IMR-90 (cell line): ENCODE results near the gene SLIT3. TPM values are rescaled to one million over a fixed set of nuclear protein-coding genes. Genes with fewer than 3 reads are reported as not detected.

ENCODE experiments used
- ATAC-seq: fragments of 200-7000 bp; cut with Tn5 transposase; 2 replicates; pipeline ENCODE4 v1.9.1; 2020; ENCODE audit warnings: low read depth, mild to moderate bottlenecking, moderate library complexity
- BruUV-seq: library from RNA; stranded (reverse); fragments of 400-500 nt; replicated peaks from 2 replicates; lab custom pipeline; 2021; lab: Mats Ljungman, UMichigan
- CTCF ChIA-PET: fragments of 300-600 bp; formaldehyde crosslinking; extraction: SDS; loops from one replicate; lab custom pipeline; 2021; ENCODE audit warnings: antibody characterized with exemption; lab: Yijun Ruan, JAX
- POLR2A ChIA-PET: fragments of 300-600 bp; sonication (Branson Sonifier 250); formaldehyde crosslinking; loops from one replicate; lab custom pipeline; 2022; ENCODE audit warnings: antibody characterized with exemption; ENCODE audit not compliant: unreplicated experiment; lab: Charles Lee
- DNase-seq: peaks from one replicate; pipeline ENCODE4 v3.0.0; 2013
- H2AFZ ChIP-seq: replicated peaks from 2 replicates; pipeline ENCODE3; 2013; ENCODE audit warnings: low read length, mild to moderate bottlenecking; ENCODE audit not compliant: poor library complexity
- H2AK5ac ChIP-seq: 2 replicates; pipeline ENCODE4 v1.6.1; 2013; ENCODE audit warnings: low read depth, low read length, inconsistent platforms
- H2AK9ac ChIP-seq: replicated peaks from 2 replicates; pipeline ENCODE3; 2013; ENCODE audit warnings: mild to moderate bottlenecking, low read depth, low read length, moderate library complexity; ENCODE audit not compliant: poor library complexity
- H2BK120ac ChIP-seq: 2 replicates; pipeline ENCODE4 v1.6.1; 2013; ENCODE audit warnings: low read depth, low read length, inconsistent platforms
- H2BK15ac ChIP-seq: 3 replicates; pipeline ENCODE4 v1.6.1; 2013; ENCODE audit warnings: low read depth, low read length, inconsistent platforms
- H2BK20ac ChIP-seq: 2 replicates; pipeline ENCODE4 v1.6.1; 2013; ENCODE audit warnings: low read depth, mild to moderate bottlenecking, inconsistent platforms, low read length, moderate library complexity
- H2BK5ac ChIP-seq: 2 replicates; pipeline ENCODE4 v1.6.1; 2013; ENCODE audit warnings: mild to moderate bottlenecking, low read depth, low read length, inconsistent platforms; ENCODE audit not compliant: poor library complexity, severe bottlenecking
- H3K14ac ChIP-seq: replicated peaks from 2 replicates; pipeline ENCODE4 v1.6.1; 2013; ENCODE audit warnings: low read depth, low read length, inconsistent platforms
- H3K18ac ChIP-seq: 2 replicates; pipeline ENCODE4 v1.6.1; 2013; ENCODE audit warnings: low read depth, low read length, control low read depth
- H3K23ac ChIP-seq: 2 replicates; pipeline ENCODE4 v1.6.1; 2013; ENCODE audit warnings: low read depth, low read length, inconsistent platforms
- H3K27ac ChIP-seq: 2 replicates; pipeline ENCODE4 v1.5.1; 2013; ENCODE audit warnings: mild to moderate bottlenecking, control low read depth, low read length; ENCODE audit not compliant: insufficient read depth
- H3K27me3 ChIP-seq: 2 replicates; pipeline ENCODE4 v1.6.1; 2013; ENCODE audit warnings: low read length; ENCODE audit not compliant: control insufficient read depth, insufficient read depth
- H3K36me3 ChIP-seq: 2 replicates; pipeline ENCODE4 v1.6.1; 2013; ENCODE audit warnings: low read length, mixed read lengths; ENCODE audit not compliant: control insufficient read depth, insufficient read depth
- H3K4ac ChIP-seq: 2 replicates; pipeline ENCODE4 v1.6.1; 2013; ENCODE audit warnings: low read depth, low read length, inconsistent platforms
- H3K4me1 ChIP-seq: 2 replicates; pipeline ENCODE4 v1.6.1; 2013; ENCODE audit warnings: low read length, mixed read lengths; ENCODE audit not compliant: control insufficient read depth, insufficient read depth
- H3K4me2 ChIP-seq: 2 replicates; pipeline ENCODE4 v1.6.1; 2013; ENCODE audit warnings: low read depth, mild to moderate bottlenecking, control low read depth, low read length, moderate library complexity
- H3K4me3 ChIP-seq: 2 replicates; pipeline ENCODE4 v1.5.1; 2013; ENCODE audit warnings: low read depth, mild to moderate bottlenecking, control low read depth, low read length, moderate library complexity; ENCODE audit not compliant: insufficient read depth
- H3K56ac ChIP-seq: 2 replicates; pipeline ENCODE4 v1.6.1; 2013; ENCODE audit warnings: low read length, inconsistent platforms; ENCODE audit not compliant: insufficient read depth; ENCODE audit errors: extremely low read depth
- H3K79me1 ChIP-seq, 2 experiments: 2 replicates each; pipeline ENCODE4 v1.6.1; 2013; ENCODE audit warnings: low read length in 2 of 2, inconsistent platforms in 1 of 2, low read depth in 1 of 2
- H3K9ac ChIP-seq: 2 replicates; pipeline ENCODE4 v1.6.1; 2013; ENCODE audit warnings: low read depth, low read length, control low read depth
- H3K9me1 ChIP-seq: 2 replicates; pipeline ENCODE4 v1.6.1; 2013; ENCODE audit warnings: low read length, inconsistent platforms; ENCODE audit not compliant: insufficient read depth
- H3K9me3 ChIP-seq: 2 replicates; pipeline ENCODE4 v1.6.1; 2013; ENCODE audit warnings: low read length; ENCODE audit not compliant: control insufficient read depth, insufficient read depth
- H4K20me1 ChIP-seq: 2 replicates; pipeline ENCODE4 v1.6.1; 2013; ENCODE audit warnings: low read length, inconsistent platforms; ENCODE audit not compliant: insufficient read depth
- H4K5ac ChIP-seq: 2 replicates; pipeline ENCODE4 v1.6.1; 2013; ENCODE audit warnings: mild to moderate bottlenecking, low read depth, low read length, control low read depth
- H4K8ac ChIP-seq, 2 experiments: 2 replicates each; pipeline ENCODE4 v1.6.1; 2013; ENCODE audit warnings: low read depth in 2 of 2, low read length in 2 of 2, control low read depth in 1 of 2, inconsistent platforms in 1 of 2
- H4K91ac ChIP-seq: 2 replicates; pipeline ENCODE4 v1.6.1; 2013; ENCODE audit warnings: low read depth, low read length, inconsistent platforms; ENCODE audit not compliant: insufficient read depth
- NFE2L2 ChIP-seq: fragments of 150-350 bp; IDR thresholded peaks from 2 replicates; pipeline ENCODE4 v1.6.1; 2016; ENCODE audit warnings: low read depth, mild to moderate bottlenecking, low read length
- SMC3 ChIP-seq: fragments of 150-350 bp; IDR thresholded peaks from 2 replicates; pipeline ENCODE4 v1.6.1; 2016; ENCODE audit warnings: low read depth, mild to moderate bottlenecking, antibody characterized with exemption, low read length, moderate library complexity
- WGBS, 2 experiments: methylation state at CpG; one replicate each; pipeline versions ENCODE4 v1.1.5 to v1.1.7; 2013; ENCODE audit warnings: missing lambda C conversion rate in 2 of 2; ENCODE audit not compliant: insufficient read length in 1 of 2; ENCODE audit errors: extremely low coverage in 2 of 2; 5-methylcytosine and 5-hydroxymethylcytosine counted together
- dilution Hi-C: fragments of 300-500 bp; cut with HindIII; formaldehyde crosslinking; loops from one replicate; pipeline ENCODE4 v1.14.3; 2018; ENCODE audit warnings: low sequenced_read_pairs; ENCODE audit not compliant: unreplicated experiment
- in situ Hi-C: fragments of 300-500 bp; cut with MboI; formaldehyde crosslinking; loops from 3 replicates; pipeline ENCODE4 v1.14.3; 2019; ENCODE audit warnings: low sequenced_read_pairs, inconsistent platforms, mixed read lengths
- intact Hi-C: fragments of 100-400 bp; cut with micrococcal nuclease; formaldehyde crosslinking; loops from 2 replicates; pipeline ENCODE4 v1.10.0; 2022
- polyA plus RNA-seq, 3 experiments: library from polyadenylated mRNA; depleted of rRNA; stranded (reverse); fragments of >200 nt; gene quantifications; 2 replicates each; pipeline ENCODE4 v1.2.3, GENCODE V29; 2012; ENCODE audit warnings: low replicate concordance in 1 of 3
- total RNA-seq: library from RNA; depleted of rRNA; stranded (reverse); fragments of >200 nt; gene quantifications from 2 replicates; pipeline ENCODE4 v1.2.3, GENCODE V29; 2012

The SLIT3 gene
- total and polyA plus RNA-seq, 2 of the 4 experiments (the other 2 are of a cell fraction) = 0.18 to 0.50 TPM

DNA sequence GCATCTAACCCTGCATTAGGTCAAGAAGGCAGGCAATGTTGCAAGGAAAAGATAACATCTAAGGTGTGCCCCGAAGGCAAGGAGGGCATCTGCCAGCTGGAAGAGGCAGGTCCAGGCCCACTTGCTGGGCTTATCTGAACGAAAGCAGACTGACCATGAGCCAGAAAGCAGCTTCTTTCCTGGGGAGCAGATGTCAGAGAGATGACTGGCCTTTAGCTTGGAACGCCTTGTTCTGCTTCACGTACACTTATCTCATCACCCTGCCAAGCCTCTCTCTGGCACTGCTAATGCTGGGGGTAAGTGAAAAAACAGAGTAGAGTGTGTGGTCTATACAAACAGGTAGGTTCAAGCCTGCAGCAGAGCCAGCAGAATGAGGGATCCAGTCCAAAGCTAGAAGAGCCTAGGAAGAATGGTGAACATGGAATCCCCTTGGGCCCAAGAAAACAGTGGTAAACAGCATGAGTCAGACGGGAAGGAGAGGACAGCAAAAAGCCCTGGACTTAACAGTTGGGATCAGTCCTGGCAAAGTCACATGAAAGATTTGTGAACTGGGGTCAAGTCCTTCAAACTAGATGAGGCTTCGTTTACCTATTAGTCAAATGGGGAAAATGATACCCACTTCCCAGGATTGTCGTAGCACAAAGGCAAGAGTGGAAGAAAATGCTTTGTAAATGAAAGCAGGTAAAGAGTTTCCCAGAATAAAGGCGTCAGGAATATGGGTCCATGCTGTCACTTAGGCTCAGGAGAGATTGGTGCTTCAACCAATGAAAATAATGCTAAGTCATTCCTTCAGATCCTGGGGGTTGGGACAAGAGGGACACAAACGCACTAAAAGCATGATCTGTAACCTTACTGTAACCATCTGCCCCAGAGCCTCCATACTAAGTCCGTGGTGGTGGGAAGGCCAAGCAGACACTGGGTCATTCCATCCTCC is 200.9 kb downstream of the SLIT3 start:
- Histone ChIP-seq H3K36me3 (no peaks in the 10 kb centered on the region), H3K14ac (no peak overlapping the region), H2AFZ (no peak overlapping the region), H2BK20ac (no peak overlapping the region), H2BK5ac (no peak overlapping the region), H4K20me1 (no peaks in the 10 kb centered on the region), H3K18ac (no peak overlapping the region), H3K4me3 (no peak overlapping the region), H3K56ac (no peak overlapping the region), H3K27me3 (no peaks in the 10 kb centered on the region), H4K5ac (no peak overlapping the region), H3K27ac (no peak overlapping the region), H3K4me1 (no peaks in the 10 kb centered on the region), H2AK9ac (no peak overlapping the region), H4K8ac (no peak overlapping the region), H3K4me2 (no peak overlapping the region), H4K91ac (no peak overlapping the region), H3K23ac (no peak overlapping the region), H2BK120ac (no peak overlapping the region), H3K9me3 (peaks cover 7% of the 10 kb centered on the region; the same call in 1 of the 2 replicates), H3K4ac (no peak overlapping the region), H3K79me1 (no peaks in the 10 kb centered on the region), H2BK15ac (no peak overlapping the region), H3K9me1 (no peaks in the 10 kb centered on the region), H3K9ac (no peak overlapping the region), H2AK5ac (no peak overlapping the region)
- 56% methylated on average over 5 of the region's 10 CpGs; no CpG with 5 or more reads in 1 of the 2 experiments for WGBS, 2 experiments
- DNase-seq (no peak), ATAC-seq (no peak)
- dilution Hi-C loops (no loop called here), in situ Hi-C loops (no loop called here), intact Hi-C loops (no loop called here)
- TF ChIP-seq NFE2L2 = 0 out of 2 replicates have a peak, but pooled peaks have one; percentile 3
- no peak for TF ChIP-seq SMC3
- no TSS peak for BruUV-seq
- CTCF ChIA-PET = no interaction called here
- POLR2A ChIA-PET = no interaction called here
